ENCODE results near the gene FAM170B.

Gene FAM170B

DNA sequence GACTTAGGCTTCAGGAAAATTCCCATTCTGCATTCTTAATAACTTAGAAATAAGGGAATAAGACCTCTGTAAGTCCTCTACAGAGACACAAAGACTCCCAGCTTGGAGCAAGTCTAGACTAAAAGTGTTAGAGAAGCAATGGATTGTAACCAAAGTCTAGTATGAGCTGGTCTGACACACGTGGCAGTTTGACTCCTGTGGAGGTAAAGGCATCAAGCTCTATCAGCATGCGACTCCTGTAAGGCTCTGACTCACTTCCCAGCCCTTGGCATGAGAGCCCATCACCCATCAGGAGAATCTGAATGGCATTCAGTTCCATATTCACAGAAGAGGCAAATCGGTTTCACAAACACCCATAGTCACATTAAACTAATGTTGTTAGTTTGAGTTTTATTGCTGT is 14.1 kb downstream of the FAM170B start:
- Histone ChIP-seq H3K14ac (ENCODE audit: low read length) (no peak overlapping the region), H3K4ac (ENCODE audit: low read length) (no peak overlapping the region), H4K8ac (ENCODE audit: low read depth, low read length) (no peak overlapping the region), H3K27me3 (ENCODE audit: control insufficient read depth in 3 of 3, insufficient read depth in 3 of 3, low read depth in 1 of 3, low read length in 3 of 3) (peaks cover 0 to 37% (median 0%) of the 10 kb centered on the region in 3 experiments), H3K27ac (replicated peaks; ENCODE audit: low read length) (no peak overlapping the region), H3K23ac (ENCODE audit: low read depth, low read length, poor library complexity) (no peak overlapping the region), H2BK12ac (ENCODE audit: low read length) (no peak overlapping the region), H3K4me2 (ENCODE audit: insufficient read depth, low read length, poor library complexity, severe bottlenecking) (no peak overlapping the region), H2BK120ac (ENCODE audit: low read depth, low read length) (no peak overlapping the region), H2AFZ (ENCODE audit: low read length) (no peak overlapping the region), H3K9me3 (replicated peaks in 1 of 2; ENCODE audit: control insufficient read depth in 2 of 2, insufficient read depth in 1 of 2, low read depth in 1 of 2, low read length in 2 of 2) (no peaks in the 10 kb centered on the region), H2BK15ac (ENCODE audit: low read length) (no peak overlapping the region), H3K9ac (ENCODE audit: low read depth, low read length, poor library complexity) (no peak overlapping the region), H3K4me1 (ENCODE audit: control insufficient read depth in 2 of 2, insufficient read depth in 1 of 2, low read depth in 1 of 2, low read length in 2 of 2) (peaks cover 8 to 10% of the 10 kb centered on the region in 2 donors), H2BK5ac (ENCODE audit: low read length) (no peak overlapping the region), H3K4me3 (ENCODE audit: low read length in 2 of 2) (no peak overlapping the region), H2AK5ac (ENCODE audit: low read depth, low read length) (no peak overlapping the region), H3K36me3 (replicated peaks in 1 of 2; ENCODE audit: control insufficient read depth in 2 of 2, insufficient read depth in 2 of 2, low read length in 2 of 2) (no peaks in the 10 kb centered on the region), H3K18ac (ENCODE audit: low read length) (no peak overlapping the region), H4K91ac (ENCODE audit: low read depth, low read length, poor library complexity) (no peak overlapping the region), H3K79me1 (ENCODE audit: low read depth, low read length) (no peaks in the 10 kb centered on the region)
- no peak for DNase-seq (ENCODE audit: low spot score)
- no CpG with 5 or more reads among the region's 3 CpGs for WGBS, 2 donors (ENCODE audit: extremely low coverage in 2 of 2, insufficient read length in 2 of 2, insufficient replicate concordance in 1 of 2)

DNA sequence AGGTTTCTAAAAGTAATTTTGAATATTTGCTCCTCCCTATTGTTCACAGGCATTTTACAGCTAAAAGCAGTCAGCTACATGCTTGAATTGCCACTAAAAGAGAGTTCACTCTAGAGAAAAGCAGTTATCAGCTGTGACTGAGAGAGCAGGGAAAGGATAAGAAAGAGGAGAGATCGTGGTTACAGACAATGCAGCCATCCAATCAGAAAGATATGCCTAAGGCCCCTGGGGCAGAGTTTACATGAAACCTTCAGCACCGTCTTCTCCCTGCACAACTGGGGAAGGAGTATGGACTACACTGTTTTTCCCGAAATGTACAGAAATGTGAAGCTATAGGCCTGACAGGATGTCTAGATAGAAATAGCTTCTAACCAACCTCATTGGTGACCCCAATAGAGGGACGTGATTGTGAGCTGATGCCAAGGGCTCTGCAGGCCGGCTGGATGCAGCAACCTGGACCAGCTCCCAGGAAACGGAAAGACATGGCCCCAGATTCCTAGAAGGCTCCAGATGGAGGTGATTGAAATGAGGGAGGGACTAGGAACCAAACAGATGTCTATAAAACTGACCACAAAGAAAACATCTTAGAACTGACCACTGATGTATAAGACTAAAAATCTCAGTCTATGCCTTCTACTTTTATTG is 15.3 kb downstream of the FAM170B start:
- Histone ChIP-seq H2AK5ac (ENCODE audit: low read depth, low read length) (no peak overlapping the region), H3K27me3 (ENCODE audit: control insufficient read depth in 3 of 3, insufficient read depth in 3 of 3, low read depth in 1 of 3, low read length in 3 of 3) (peaks cover 0 to 39% (median 0%) of the 10 kb centered on the region in 3 experiments), H2AFZ (ENCODE audit: low read length) (peak overlapping the region; percentile 49), H3K18ac (ENCODE audit: low read length) (no peak overlapping the region), H3K4me2 (ENCODE audit: insufficient read depth, low read length, poor library complexity, severe bottlenecking) (no peak overlapping the region), H3K27ac (replicated peaks; ENCODE audit: low read length) (no peak overlapping the region), H3K79me1 (ENCODE audit: low read depth, low read length) (no peaks in the 10 kb centered on the region), H4K91ac (ENCODE audit: low read depth, low read length, poor library complexity) (no peak overlapping the region), H3K9ac (ENCODE audit: low read depth, low read length, poor library complexity) (no peak overlapping the region), H2BK15ac (ENCODE audit: low read length) (no peak overlapping the region), H3K4ac (ENCODE audit: low read length) (no peak overlapping the region), H2BK5ac (ENCODE audit: low read length) (no peak overlapping the region), H4K8ac (ENCODE audit: low read depth, low read length) (no peak overlapping the region), H3K4me1 (ENCODE audit: control insufficient read depth in 2 of 2, insufficient read depth in 1 of 2, low read depth in 1 of 2, low read length in 2 of 2) (peaks cover 10 to 11% of the 10 kb centered on the region in 2 donors), H3K4me3 (ENCODE audit: low read length in 2 of 2) (no peak overlapping the region), H3K36me3 (replicated peaks in 1 of 2; ENCODE audit: control insufficient read depth in 2 of 2, insufficient read depth in 2 of 2, low read length in 2 of 2) (no peaks in the 10 kb centered on the region), H2BK120ac (ENCODE audit: low read depth, low read length) (no peak overlapping the region), H3K14ac (ENCODE audit: low read length) (no peak overlapping the region), H3K9me3 (replicated peaks in 1 of 2; ENCODE audit: control insufficient read depth in 2 of 2, insufficient read depth in 1 of 2, low read depth in 1 of 2, low read length in 2 of 2) (no peaks in the 10 kb centered on the region), H3K23ac (ENCODE audit: low read depth, low read length, poor library complexity) (no peak overlapping the region), H2BK12ac (ENCODE audit: low read length) (no peak overlapping the region)
- WGBS, 2 donors (ENCODE audit: extremely low coverage in 2 of 2, insufficient read length in 2 of 2, insufficient replicate concordance in 1 of 2): no CpG with 5 or more reads among the region's 6 CpGs
- no peak for DNase-seq (ENCODE audit: low spot score)

DNA sequence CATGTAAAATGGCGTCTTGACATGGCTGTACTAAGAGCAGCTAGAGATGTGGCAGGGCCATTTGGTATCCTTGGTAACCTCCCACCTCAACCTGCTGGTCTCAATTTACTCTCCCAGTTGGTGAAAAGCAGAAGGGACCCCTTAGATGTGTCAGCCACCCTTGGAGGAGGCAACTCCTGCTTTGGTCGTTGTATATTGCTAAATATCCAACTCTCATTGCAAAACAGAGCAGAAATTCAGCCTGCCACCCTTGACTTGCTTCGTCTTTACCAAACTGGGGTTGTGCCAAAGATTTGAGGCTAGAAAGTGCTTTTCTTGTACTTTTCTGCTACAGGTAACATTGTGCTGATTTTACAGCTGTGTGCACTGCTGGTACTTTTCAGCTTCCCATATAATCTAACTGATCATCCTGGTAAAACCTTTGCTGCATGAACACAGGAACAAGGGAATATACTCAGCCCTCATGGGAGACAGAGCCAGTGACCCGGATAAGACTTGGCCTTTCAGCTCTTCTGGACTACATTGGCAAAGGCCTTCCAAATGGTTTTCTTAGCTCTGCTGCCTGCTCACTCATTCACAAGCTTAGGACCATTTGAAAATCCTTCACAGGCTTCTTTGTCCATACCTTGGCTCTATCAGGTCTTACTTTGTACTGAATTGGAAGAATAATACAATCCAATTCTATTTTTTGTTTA is 16.3 kb downstream of the FAM170B start:
- H3K4ac ChIP-seq (ENCODE audit: low read length): no peak overlapping the region
- H3K23ac ChIP-seq (ENCODE audit: low read depth, low read length, poor library complexity): no peak overlapping the region
- H3K14ac ChIP-seq (ENCODE audit: low read length): no peak overlapping the region
- no peak overlapping the region for H2BK12ac ChIP-seq (ENCODE audit: low read length)
- WGBS, 2 donors (ENCODE audit: extremely low coverage in 2 of 2, insufficient read length in 2 of 2, insufficient replicate concordance in 1 of 2): no CpG with 5 or more reads among the region's 4 CpGs
- no peak overlapping the region for H4K8ac ChIP-seq (ENCODE audit: low read depth, low read length)
- H3K4me3 ChIP-seq (ENCODE audit: low read length in 2 of 2): no peak overlapping the region
- no peaks in the 10 kb centered on the region for H3K79me1 ChIP-seq (ENCODE audit: low read depth, low read length)
- no peak overlapping the region for H2BK120ac ChIP-seq (ENCODE audit: low read depth, low read length)
- H3K36me3 ChIP-seq (replicated peaks in 1 of 2; ENCODE audit: control insufficient read depth in 2 of 2, insufficient read depth in 2 of 2, low read length in 2 of 2): no peaks in the 10 kb centered on the region
- no peak overlapping the region for H2BK5ac ChIP-seq (ENCODE audit: low read length)
- H3K9me3 ChIP-seq (replicated peaks in 1 of 2; ENCODE audit: control insufficient read depth in 2 of 2, insufficient read depth in 1 of 2, low read depth in 1 of 2, low read length in 2 of 2): no peaks in the 10 kb centered on the region
- no peak overlapping the region for H2BK15ac ChIP-seq (ENCODE audit: low read length)
- no peak overlapping the region for H2AK5ac ChIP-seq (ENCODE audit: low read depth, low read length)
- H3K9ac ChIP-seq (ENCODE audit: low read depth, low read length, poor library complexity): no peak overlapping the region
- H3K4me1 ChIP-seq (ENCODE audit: control insufficient read depth in 2 of 2, insufficient read depth in 1 of 2, low read depth in 1 of 2, low read length in 2 of 2): peaks cover 10 to 11% of the 10 kb centered on the region in 2 donors
- no peak overlapping the region for H3K27ac ChIP-seq (replicated peaks; ENCODE audit: low read length)
- no peak for DNase-seq (ENCODE audit: low spot score)
- H4K91ac ChIP-seq (ENCODE audit: low read depth, low read length, poor library complexity): no peak overlapping the region
- peaks cover 0 to 39% (median 0%) of the 10 kb centered on the region in 3 experiments for H3K27me3 ChIP-seq (ENCODE audit: control insufficient read depth in 3 of 3, insufficient read depth in 3 of 3, low read depth in 1 of 3, low read length in 3 of 3)
- H2AFZ ChIP-seq (ENCODE audit: low read length): no peak overlapping the region
- H3K18ac ChIP-seq (ENCODE audit: low read length): no peak overlapping the region
- H3K4me2 ChIP-seq (ENCODE audit: insufficient read depth, low read length, poor library complexity, severe bottlenecking): no peak overlapping the region

DNA sequence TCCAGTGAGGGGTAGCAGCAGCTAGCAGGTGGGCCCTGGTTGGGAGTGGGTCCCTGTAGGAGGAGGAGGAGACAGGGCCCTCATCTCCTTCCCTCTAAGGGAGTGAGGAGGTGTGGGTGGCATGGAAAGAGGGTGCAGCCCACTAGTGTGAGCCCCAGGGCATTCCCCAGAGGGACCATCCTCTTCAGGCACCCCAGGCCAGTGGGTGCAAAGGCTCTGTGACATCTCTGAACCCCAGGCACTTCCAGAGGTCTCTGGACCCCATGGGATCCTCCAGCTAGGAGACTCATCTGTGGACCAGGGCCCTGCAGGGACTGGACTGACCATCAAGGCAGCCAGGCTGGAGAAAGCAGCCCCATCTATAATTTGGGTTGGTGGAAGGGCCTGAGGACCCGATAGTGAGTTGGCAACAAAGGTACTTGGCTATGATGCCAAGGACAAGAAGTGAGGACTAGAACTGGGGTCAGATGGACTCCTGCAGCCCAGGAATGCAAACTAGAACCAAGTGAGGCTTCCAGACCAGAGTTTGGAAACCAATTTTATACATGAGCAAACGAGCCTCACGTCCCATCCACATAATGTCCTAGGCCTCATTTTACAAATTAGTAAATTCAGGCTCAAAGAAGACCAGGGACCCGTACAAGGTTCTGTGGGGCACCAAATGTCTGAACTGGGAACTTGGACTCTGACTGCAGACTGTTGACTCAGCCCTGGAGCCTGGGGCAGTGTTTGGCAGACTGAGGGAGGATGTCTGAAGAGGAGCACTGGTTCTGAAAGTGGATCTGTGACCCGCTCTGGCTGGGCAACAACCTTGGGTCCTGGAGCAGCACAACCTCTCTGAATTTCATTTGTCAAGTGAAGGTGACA is 17.1 kb downstream of the FAM170B start:
- H3K79me1 ChIP-seq (ENCODE audit: low read depth, low read length): no peaks in the 10 kb centered on the region
- no peak overlapping the region for H3K14ac ChIP-seq (ENCODE audit: low read length)
- no peaks in the 10 kb centered on the region for H3K9me3 ChIP-seq (replicated peaks in 1 of 2; ENCODE audit: control insufficient read depth in 2 of 2, insufficient read depth in 1 of 2, low read depth in 1 of 2, low read length in 2 of 2)
- H2AK5ac ChIP-seq (ENCODE audit: low read depth, low read length): peak overlapping the region; percentile 10
- no peak overlapping the region for H3K27ac ChIP-seq (replicated peaks; ENCODE audit: low read length)
- no peak overlapping the region for H4K91ac ChIP-seq (ENCODE audit: low read depth, low read length, poor library complexity)
- peaks cover 10 to 11% of the 10 kb centered on the region in 2 donors for H3K4me1 ChIP-seq (ENCODE audit: control insufficient read depth in 2 of 2, insufficient read depth in 1 of 2, low read depth in 1 of 2, low read length in 2 of 2)
- H2BK15ac ChIP-seq (ENCODE audit: low read length): no peak overlapping the region
- H4K8ac ChIP-seq (ENCODE audit: low read depth, low read length): no peak overlapping the region
- no peaks in the 10 kb centered on the region for H3K36me3 ChIP-seq (replicated peaks in 1 of 2; ENCODE audit: control insufficient read depth in 2 of 2, insufficient read depth in 2 of 2, low read length in 2 of 2)
- H3K18ac ChIP-seq (ENCODE audit: low read length): peak overlapping the region; percentile 32
- no peak overlapping the region for H2BK12ac ChIP-seq (ENCODE audit: low read length)
- peaks cover 0 to 37% (median 0%) of the 10 kb centered on the region in 3 experiments for H3K27me3 ChIP-seq (ENCODE audit: control insufficient read depth in 3 of 3, insufficient read depth in 3 of 3, low read depth in 1 of 3, low read length in 3 of 3)
- no peak overlapping the region for H3K4ac ChIP-seq (ENCODE audit: low read length)
- H3K9ac ChIP-seq (ENCODE audit: low read depth, low read length, poor library complexity): no peak overlapping the region
- peak overlapping the region; percentile 9 for H2BK5ac ChIP-seq (ENCODE audit: low read length)
- no peak overlapping the region for H2BK120ac ChIP-seq (ENCODE audit: low read depth, low read length)
- no peak overlapping the region for H3K4me3 ChIP-seq (ENCODE audit: low read length in 2 of 2)
- WGBS, 2 donors (ENCODE audit: extremely low coverage in 2 of 2, insufficient read length in 2 of 2, insufficient replicate concordance in 1 of 2): no CpG with 5 or more reads among the region's 5 CpGs
- H2AFZ ChIP-seq (ENCODE audit: low read length): no peak overlapping the region
- no peak for DNase-seq (ENCODE audit: low spot score)
- no peak overlapping the region for H3K4me2 ChIP-seq (ENCODE audit: insufficient read depth, low read length, poor library complexity, severe bottlenecking)
- H3K23ac ChIP-seq (ENCODE audit: low read depth, low read length, poor library complexity): no peak overlapping the region
